Measurements from ENCODE around the gene ABCA2.
A peak's percentile ranks its signal among the peaks of the same experiment; 100 is the strongest.

Gene ABCA2, protein sequence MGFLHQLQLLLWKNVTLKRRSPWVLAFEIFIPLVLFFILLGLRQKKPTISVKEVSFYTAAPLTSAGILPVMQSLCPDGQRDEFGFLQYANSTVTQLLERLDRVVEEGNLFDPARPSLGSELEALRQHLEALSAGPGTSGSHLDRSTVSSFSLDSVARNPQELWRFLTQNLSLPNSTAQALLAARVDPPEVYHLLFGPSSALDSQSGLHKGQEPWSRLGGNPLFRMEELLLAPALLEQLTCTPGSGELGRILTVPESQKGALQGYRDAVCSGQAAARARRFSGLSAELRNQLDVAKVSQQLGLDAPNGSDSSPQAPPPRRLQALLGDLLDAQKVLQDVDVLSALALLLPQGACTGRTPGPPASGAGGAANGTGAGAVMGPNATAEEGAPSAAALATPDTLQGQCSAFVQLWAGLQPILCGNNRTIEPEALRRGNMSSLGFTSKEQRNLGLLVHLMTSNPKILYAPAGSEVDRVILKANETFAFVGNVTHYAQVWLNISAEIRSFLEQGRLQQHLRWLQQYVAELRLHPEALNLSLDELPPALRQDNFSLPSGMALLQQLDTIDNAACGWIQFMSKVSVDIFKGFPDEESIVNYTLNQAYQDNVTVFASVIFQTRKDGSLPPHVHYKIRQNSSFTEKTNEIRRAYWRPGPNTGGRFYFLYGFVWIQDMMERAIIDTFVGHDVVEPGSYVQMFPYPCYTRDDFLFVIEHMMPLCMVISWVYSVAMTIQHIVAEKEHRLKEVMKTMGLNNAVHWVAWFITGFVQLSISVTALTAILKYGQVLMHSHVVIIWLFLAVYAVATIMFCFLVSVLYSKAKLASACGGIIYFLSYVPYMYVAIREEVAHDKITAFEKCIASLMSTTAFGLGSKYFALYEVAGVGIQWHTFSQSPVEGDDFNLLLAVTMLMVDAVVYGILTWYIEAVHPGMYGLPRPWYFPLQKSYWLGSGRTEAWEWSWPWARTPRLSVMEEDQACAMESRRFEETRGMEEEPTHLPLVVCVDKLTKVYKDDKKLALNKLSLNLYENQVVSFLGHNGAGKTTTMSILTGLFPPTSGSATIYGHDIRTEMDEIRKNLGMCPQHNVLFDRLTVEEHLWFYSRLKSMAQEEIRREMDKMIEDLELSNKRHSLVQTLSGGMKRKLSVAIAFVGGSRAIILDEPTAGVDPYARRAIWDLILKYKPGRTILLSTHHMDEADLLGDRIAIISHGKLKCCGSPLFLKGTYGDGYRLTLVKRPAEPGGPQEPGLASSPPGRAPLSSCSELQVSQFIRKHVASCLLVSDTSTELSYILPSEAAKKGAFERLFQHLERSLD (N-terminal part only)

DNA sequence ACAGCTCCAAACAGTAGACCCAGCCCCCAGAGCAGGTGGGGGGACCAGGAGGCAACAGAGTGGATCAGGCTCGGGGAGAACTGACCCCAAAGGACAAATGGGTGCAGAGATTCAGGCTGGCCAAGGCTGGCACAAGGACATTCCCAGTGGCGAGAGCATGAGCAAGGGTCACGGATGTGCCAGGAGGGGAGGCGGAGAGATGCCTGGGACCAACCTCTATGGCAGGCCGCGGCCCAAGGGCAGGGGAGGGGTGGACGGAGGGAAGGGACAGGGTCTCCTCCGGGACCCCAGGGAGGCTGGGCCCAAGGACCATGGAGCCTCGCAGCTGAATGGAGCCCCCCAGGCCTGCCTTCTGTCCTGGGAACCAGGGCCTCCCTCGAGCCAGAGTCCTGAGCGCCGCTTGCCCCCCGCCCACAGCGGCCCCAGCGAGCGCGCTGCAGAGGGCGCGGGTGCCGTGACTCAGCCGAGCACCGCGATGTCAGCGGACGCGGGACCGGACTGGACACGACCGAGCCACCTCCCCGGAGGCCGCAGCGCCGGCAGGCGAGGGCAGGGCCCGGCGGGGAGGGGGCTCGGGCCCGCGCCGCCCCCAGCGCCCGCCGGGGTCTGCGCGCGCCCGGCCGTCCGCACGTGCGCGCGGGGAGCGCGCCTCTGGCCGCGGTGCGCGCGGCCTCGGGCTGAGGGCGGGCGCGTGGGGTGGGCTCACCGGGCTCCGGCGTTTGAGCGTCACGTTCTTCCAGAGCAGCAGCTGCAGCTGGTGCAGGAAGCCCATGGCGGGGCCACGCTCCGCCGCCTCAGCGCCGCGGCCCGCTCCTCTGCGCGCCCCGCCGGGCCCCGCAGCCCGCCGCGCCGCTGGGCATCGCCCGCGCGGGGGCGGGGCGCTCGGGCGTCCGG is at the start of gene ABCA2:
Gene ABCA2 (minus strand): TSS at position 869 of the 894 bp plus-strand sequence. CDS start 97 bp downstream, at position 772.
- no peak for DNase-seq

DNA sequence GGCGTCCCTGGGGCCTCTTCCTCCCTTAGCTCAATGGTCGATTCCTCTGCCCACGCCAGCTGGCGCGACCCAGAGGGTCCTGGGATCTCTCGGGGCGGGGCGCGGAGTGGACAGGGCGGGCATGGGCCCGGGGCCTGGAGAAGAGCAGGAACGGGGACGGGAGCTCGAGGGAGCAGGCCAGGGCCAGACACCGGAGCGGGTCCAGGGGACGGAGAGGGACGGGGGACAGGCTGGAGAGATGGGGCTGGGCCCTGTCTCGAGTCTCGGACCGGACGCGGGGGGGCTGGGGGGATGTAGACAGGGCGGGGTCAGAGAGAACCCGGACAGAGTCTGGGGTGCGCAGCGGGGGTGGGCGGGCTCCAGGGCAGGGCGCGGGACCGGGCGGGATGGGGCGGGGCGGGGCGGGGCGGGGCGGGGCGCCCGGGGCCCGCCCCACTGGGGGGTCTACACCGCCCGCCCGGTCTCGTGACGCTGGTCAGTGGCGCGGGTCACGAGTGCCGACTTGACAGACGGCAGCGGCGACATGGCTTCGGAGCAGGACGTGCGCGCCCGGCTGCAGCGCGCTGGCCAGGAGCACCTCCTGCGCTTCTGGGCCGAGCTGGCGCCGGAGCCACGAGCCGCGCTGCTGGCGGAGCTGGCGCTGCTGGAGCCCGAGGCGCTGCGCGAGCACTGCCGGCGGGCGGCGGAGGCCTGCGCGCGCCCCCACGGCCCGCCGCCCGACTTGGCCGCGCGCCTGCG is 49.1 kb upstream of the ABCA2 start, which contains the start of gene UAP1L1:
Gene UAP1L1 (plus strand): TSS at position 508 of the 738 bp plus-strand sequence. CDS start 16 bp downstream, at position 524.
- DNase-seq: no peak

DNA sequence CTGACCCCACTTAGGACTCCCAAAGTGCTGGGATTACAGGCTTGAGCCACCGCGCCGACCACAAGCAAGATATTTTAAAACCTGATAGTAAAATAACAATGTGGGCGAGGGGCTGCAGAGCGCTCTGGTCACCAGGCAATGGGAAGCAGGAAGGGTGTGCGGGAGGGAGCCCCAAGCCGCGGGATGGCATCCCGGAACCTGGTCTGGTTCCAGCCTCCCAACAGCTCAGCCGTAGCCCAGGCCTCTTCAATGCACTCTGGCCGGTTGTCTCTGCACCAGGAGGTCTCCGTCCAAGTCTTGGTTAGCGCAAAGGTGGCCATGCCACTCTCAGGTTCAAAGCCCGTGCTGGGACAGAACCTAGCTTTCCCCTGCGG is 48.6 kb upstream of the ABCA2 start:
- DNase-seq: no peak

DNA sequence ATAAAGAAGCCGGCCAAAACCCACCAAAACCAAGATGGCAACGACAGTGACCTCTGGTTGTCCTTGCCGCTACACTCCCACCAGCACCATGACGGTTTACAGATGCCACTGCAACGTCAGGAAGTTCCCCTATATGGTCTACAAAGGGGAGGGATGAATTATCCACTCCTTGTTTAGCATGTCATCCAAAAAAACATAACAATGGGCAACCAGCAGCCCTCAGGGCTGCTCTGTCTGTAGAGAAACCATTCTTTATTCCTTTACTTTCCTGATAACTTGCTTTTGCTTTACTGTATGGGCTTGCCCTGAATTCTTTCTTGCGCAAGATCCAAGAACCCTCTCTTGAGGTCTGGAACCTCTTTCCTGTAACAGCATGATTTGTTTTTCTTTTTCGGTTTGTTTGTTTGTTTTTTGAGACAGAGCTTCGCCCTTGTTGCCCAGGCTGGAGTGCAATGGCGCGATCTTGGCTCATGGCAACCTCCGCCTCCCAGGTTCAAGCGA is 47.3 kb upstream of the ABCA2 start:
- DNase-seq: no peak

DNA sequence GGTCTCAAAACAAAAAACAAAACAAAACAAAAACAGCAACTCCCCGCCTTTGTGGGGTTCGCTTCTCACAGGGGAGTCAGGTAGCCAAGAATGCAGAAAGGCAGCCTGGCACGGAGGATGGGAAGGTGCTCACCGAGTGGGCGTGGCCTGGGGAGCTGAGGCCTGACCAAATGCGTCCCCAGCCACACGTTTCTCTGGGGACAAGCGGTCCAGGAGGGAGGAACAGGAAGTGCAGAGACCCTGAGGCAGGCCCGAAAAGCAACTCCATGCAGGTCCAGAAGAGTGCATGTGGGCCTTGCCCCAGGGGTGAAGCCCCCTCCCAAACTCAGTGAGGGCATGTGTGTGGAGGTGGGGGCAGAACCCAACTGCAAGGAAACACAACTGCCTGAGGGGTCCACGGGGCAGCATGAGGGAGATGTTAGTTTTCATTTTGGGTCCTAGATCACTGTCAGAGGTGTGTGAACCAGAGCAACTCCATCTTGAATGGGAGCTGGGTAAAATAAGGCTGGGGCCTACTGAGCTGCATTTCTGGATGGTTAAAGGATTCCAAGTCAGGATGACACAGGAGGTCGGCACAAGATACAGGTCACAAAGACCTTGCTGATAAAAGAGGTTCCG is 46.7 kb upstream of the ABCA2 start:
- no peak for DNase-seq

DNA sequence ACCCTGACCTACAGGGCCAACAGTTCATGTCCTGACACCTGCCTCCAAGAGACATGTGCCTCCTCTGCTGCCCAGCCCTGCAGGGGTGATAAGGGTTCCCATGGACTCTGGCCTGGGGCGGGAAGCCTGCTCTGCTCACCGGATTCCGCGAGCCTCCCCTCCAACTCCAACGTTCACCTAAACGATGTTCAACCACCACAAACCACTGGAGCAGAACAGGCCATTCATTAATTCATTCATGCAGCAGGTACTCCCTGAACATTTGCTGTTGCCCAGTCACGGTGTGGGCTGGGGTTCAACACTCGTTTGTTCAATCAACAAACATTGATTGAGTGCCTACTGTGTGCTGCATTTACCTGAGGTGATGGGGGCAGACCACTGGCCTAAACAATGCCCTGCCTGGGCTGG is 46.0 kb upstream of the ABCA2 start:
- no peak for DNase-seq

DNA sequence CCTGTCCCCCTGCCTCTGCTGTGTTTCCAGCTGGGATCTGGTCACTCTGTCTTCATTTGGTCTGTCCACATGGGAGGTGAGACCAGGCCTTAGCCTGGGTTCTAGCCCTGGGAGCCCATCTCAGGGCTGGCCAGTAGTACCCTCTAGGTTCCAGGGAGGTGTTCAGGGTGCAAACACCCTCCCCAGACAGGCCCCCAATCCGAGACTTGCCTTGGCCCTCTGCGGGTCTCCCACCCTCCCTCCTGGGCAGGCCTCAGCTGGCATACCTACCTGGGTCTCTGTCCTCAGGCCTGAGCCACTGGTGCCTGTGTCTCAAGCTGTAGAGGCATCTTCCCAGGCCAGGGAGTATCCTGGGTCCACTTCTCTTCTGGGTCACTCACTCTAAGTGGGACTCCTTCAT is 43.2 kb upstream of the ABCA2 start:
- no peak for DNase-seq

DNA sequence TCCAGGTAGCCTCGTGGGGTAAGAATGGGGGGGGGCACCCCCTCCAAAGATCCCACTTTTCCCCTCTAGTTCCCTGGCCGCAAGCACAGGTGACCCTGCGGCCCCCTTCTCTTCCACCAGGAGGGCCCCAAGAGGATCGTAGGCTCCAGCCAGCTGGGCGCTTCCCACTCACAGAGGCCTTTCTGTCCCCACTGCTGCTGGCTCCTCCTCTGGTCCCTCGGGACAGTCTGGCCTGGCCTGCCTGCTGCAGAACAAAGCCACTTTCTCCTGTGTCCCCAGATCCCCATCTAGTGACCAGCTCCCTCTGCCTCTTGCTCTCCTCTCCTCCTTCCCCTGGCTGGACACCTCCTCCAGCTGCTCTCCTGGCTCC is 42.9 kb upstream of the ABCA2 start:
- no peak for DNase-seq

DNA sequence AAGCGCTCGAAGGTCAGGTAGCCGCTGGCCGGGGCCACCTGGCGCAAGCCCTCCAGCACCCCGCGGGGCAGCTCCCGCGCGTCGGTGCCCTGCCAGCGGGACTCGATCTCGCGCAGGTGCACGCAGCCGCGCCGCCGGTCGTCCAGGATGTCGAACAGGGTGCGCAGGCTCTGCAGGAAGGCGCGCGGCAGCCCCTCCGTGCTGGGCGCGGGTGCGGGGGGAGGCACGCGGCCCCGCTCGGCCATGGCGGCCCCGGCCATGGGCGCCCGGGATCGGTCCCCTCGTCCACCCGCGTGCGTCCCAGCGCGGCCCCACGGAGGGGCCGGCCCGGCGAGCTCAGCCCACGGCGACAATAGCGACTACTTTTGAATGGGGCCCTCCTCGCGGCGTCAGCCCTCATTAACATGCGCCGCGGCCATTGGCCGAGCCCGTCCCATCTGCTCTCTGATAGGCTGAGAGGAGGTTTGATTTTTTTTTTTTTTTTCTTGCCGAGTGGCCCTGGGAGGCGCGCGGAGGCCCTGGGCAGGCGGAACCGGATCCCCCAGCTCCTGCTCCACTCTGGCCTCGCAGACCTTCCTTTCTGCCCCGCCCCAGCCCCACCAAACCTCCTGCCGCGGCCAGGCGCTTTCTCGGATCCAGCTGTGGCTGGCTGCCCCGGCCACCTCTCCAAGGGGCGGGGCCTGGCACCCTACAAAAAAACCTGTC is 42.3 kb upstream of the ABCA2 start, which contains the start of gene SAPCD2:
Gene SAPCD2 (minus strand): TSS at position 357 of the 705 bp plus-strand sequence. CDS start 97 bp downstream, at position 260.
- DNase-seq: peak; percentile 74

DNA sequence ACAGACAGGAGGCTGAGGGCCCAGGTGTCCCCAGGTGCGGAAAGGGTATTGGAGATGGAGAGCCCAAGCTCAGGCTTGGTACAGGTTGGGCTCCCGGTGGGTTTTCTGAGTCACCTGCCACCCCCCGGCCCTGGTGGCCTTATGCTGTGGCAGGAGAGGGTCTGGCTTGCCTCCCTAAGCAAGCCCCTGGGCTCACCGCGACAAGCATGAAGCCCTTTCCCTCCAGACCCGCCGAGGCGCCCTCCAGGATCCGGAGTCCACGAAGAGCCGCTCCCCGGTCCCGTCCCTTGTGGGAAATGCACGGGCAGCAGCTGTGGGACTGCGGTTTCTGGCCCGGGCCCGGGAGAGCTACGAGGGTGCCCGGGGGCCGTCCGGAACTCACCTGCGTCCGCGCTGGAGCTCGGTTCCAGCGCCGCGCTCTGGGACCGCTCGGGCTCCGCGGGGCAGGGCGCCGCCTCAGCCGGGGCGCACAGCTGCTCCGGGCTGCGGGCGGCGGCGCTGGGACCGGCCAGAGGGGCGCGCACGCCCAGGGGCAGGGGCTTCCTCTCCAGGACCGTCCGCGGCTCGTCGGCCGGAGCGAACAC is 41.6 kb upstream of the ABCA2 start:
- no peak for DNase-seq

DNA sequence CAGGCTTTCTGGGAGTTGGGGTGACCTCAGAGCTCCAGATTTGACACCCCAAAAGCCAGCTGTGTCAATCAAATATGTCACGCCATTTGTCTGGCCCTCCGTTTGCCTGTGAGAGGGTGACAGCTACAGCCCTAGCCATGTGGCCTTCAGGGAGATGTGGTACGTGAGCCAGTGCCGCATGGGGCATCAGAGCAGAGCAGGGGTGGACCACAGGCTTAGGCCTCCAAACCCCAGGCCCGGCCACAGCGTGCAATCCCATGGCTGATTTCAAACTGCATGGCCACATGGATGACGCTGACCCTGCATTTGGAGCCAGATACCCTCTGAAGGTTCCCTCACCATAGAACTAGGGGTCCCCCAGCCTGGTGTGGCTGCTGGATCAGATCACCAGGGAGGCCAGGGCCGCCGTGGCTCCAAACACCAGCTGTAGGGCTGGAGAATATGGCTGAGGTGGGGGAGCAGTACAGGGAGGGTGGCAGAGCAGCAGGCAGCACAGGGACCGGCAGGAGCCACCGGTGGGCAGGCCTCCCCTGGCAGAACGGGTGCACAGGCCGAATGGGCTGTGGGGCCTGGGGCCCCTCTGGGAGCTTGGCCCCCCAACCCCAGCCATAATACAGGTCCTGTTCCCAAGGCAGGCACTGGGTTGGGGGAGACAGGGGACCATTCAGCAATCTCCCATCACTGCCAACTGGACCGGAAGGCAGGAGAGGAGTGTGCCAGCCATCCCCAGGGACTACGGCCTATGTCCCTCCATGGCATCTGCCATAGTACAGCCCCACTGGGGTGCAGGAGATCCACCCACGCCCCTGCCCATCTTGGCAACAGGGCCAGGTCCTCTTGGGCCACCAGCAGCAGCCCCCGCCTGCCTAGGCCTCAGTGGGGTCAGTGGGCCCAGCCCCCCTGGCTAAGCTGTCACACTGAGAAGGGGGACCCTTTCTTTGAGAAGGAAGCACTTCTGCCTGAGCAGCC is 40.8 kb upstream of the ABCA2 start:
- DNase-seq: no peak

DNA sequence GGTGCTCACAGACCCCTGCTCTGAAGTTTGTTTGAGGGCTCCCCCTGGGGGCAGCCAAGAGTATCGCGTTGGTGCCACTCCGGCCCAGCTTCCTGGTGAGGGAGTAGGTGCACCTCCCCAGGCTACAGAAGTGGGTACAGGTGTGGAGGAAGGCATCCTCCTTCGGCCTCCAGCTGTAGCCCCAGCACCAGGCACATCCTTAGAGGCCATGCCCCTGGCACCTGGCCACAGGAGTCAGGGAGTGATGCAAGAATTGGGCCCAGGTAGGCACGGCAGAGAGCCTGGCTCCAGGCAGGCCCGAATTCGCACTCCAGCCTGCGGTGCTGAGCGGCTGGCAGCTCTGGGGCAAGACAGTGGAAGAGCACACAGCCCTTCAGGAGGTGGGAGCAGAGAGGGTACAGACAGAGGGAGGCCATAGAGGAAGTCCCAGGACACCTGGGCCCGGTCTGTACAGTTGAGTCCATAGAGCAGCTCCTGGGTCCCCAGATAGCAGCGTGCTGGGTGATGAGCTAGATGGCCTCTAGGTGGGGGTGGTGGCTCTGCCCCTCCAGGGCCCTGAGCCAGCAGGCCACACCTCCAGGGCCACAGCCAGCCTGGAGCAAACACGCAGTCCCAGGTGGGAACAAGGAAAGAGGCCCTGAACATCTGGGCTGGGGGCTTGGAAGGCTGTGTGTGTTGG is 40.0 kb upstream of the ABCA2 start:
- peak; percentile 47 for DNase-seq

DNA sequence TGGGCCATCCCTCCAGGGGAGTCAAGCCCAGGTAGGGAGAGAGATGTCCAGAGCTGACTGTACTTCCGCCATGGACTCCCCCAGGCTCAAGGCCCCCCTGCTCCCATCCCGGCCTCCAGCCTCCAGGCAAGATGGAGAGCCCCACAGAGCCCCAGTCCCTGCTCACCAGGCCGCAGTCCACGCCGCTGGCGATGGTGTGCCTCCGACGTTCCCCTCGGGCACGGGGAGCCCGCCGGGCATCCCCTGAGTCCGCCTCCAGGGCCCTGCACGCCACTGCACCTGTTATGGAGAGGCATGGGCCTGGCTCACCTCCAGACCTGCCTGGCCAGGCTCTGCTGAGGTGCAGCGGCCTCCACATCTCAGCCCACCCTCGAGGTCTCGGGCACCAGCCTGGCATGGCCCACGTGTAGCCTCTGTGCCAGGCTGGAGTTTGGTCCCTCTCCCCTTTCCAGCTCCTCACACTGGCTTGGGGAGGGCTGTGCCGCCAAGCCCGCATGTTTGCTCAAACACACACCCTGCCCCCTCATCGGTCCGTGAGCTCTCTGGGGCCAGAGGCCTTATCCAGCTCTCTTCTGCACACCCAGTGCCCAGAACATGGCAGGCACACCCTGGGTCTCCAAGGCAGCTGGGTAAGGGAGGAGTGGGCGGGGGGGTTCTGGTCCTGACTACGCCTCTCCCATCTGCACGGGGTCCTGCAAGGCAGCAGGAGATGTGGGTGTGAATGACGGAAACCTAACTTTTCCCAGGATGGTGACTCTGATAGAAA is 38.2 kb upstream of the ABCA2 start:
- DNase-seq: no peak

DNA sequence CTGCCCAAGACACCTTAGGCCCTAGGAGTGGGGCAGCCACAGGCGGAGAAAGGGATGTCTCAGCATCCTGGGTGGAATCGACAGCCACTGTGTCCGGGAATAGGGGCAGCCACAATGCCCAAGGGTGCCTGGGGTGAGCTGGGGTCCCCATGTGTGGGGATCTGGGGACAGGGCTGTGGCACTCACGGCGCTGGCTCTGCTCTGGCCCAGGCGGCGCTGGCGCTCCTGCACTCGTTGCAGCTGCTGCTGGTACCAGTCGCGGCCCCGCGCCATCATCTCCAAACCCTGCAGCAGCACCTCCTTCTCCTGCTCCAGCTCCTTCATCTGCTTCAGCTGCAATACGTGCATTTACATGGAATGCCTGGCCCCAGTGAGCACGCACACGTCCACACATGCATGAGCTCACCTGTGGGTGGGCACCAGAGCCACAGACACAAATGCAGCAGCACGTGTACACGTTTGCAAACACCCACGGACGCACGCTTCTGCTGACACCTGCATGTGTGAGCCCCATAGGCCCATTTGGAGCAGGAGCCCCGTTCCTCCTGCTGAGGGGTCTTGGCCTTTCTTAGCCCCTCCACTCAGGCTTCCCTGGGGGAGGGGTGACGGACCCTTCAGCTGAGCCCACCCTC is 37.4 kb upstream of the ABCA2 start:
- DNase-seq: no peak

DNA sequence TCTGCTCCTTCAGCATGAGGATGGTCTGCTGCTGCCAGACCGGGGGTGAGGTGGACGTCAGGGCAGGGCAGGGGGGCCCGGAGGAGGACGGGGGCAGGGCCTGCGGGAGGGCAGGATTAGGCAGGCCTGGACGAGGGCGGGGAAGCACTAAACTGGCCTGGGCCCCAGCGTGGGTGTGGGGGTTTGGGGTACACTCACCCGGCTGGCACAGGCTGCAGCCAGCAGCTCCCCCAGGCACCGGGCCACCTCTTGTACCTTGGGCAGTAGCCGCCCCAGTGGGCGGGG is 36.8 kb upstream of the ABCA2 start:
- no peak for DNase-seq

All from kidney glomerular epithelial cell (primary cell).